Lower leg skin (tissue), 3 donors: Measurements from ENCODE around the gene YES1.

Experiments used
- POLR2A ChIP-seq, 2 donors: fragments of 450-650 bp; IDR thresholded peaks; one replicate each; pipeline ENCODE4 v1.6.1; 2016 to 2017; ENCODE audit warnings: antibody characterized with exemption in 2 of 2, mild to moderate bottlenecking in 1 of 2, moderate library complexity in 1 of 2
- TF ChIP-seq, protein P1 (sequence below), 3 donors: fragments of 450-650 bp; IDR thresholded peaks; one replicate each; pipeline ENCODE4 v1.5.1; 2016; ENCODE audit warnings: antibody characterized with exemption in 3 of 3, mild to moderate bottlenecking in 3 of 3, moderate library complexity in 2 of 3

DNA sequence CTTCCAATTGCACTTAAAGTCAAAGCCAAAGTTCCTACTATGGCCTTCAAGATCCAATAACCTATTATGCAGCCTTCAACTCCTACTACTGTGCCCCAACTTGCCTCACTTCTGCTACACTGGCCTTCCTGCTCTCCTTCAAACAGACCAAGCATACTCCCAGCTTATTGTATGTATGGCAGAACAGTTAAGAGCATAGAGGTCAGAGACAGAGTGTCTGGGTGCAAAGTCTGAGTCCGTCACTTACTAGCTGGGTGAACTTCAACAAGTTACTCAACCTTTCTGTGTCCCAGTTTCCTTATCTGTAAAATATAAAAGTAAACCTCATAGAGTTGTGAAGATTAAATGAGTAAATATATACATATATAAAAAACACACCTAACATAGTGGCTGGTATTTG is 37.2 kb downstream of the YES1 start:
- TF ChIP-seq, protein P1, sequence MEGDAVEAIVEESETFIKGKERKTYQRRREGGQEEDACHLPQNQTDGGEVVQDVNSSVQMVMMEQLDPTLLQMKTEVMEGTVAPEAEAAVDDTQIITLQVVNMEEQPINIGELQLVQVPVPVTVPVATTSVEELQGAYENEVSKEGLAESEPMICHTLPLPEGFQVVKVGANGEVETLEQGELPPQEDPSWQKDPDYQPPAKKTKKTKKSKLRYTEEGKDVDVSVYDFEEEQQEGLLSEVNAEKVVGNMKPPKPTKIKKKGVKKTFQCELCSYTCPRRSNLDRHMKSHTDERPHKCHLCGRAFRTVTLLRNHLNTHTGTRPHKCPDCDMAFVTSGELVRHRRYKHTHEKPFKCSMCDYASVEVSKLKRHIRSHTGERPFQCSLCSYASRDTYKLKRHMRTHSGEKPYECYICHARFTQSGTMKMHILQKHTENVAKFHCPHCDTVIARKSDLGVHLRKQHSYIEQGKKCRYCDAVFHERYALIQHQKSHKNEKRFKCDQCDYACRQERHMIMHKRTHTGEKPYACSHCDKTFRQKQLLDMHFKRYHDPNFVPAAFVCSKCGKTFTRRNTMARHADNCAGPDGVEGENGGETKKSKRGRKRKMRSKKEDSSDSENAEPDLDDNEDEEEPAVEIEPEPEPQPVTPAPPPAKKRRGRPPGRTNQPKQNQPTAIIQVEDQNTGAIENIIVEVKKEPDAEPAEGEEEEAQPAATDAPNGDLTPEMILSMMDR (IDR thresholded peaks at IDR 0.05), result no peak
- no peak for TF ChIP-seq POLR2A (IDR thresholded peaks at IDR 0.05)
